Peyer's patch (tissue), 4 donors: ENCODE results near the gene CDC26.

Source experiments
- CTCF ChIP-seq, 6 experiments: fragments of 450-650 bp in 4 of 6; fragments of 200-600 bp in 2 of 6; sonication (generic) in 1 of 6; IDR thresholded peaks; one replicate each; pipeline ENCODE4 v1.5.1; 2017 to 2019; ENCODE audit warnings: antibody characterized with exemption in 6 of 6, mild to moderate bottlenecking in 3 of 6, moderate library complexity in 1 of 6
- POLR2A ChIP-seq, 2 donors: fragments of 450-650 bp; IDR thresholded peaks; one replicate each; pipeline ENCODE4 v1.5.1; 2017; ENCODE audit warnings: antibody characterized with exemption in 2 of 2, mild to moderate bottlenecking in 2 of 2, moderate library complexity in 2 of 2

GRCh38 chr9:113257863-113258262, 17.5 kb downstream of the CDC26 start:
- TF ChIP-seq CTCF (IDR thresholded peaks at IDR 0.05) (no peak), POLR2A (IDR thresholded peaks at IDR 0.05) (no peak)
